K562 (cell line): ENCODE results near the gene ARAP1. TPM values are rescaled to one million over a fixed set of nuclear protein-coding genes. Genes with fewer than 3 reads are reported as not detected.

ENCODE experiments used
- ATAC-seq: fragments of 200-7000 bp; cut with Tn5 transposase; 3 replicates; pipeline ENCODE4 v1.9.1; 2020; ENCODE audit warnings: moderate library complexity
- BruUV-seq: library from RNA; stranded (reverse); fragments of 400-500 nt; replicated peaks from 2 replicates; lab custom pipeline; 2021; lab: Mats Ljungman, UMichigan
- CTCF ChIA-PET: fragments of 300-600 bp; formaldehyde crosslinking; extraction: SDS; loops from one replicate; lab custom pipeline; 2021; ENCODE audit warnings: low intra/inter-chr PET ratio; lab: Yijun Ruan, JAX
- POLR2A ChIA-PET: fragments of 300-600, 350-650 bp; sonication (Branson Sonifier 250); formaldehyde crosslinking; extraction: SDS; loops from one replicate; lab custom pipeline; 2021; ENCODE audit warnings: antibody characterized with exemption, inconsistent platforms; lab: Yijun Ruan, JAX
- DNase-seq, 4 experiments: peaks; one replicate each; pipeline versions ENCODE4 v3.0.0 to v3.0.0-alpha.2; 2011 to 2018; ENCODE audit warnings: low spot score in 3 of 4, mixed read lengths in 3 of 4; ENCODE audit errors: extremely low read depth in 1 of 4
- FAIRE-seq: peaks from 2 replicates; lab custom pipeline; 2011; peaks lifted over from hg19 to GRCh38; lab: Jason Lieb, UNC
- H2AFZ ChIP-seq: 2 replicates; pipeline ENCODE4 v1.6.0; 2011; ENCODE audit warnings: low read depth, low read length, control low read depth, inconsistent platforms
- H3K27ac ChIP-seq: fragments of 200-600 bp; 3 replicates; pipeline ENCODE4 v1.8.0; 2011; ENCODE audit warnings: low read depth, mild to moderate bottlenecking, control low read depth, inconsistent platforms, low read length, moderate library complexity, mixed read lengths; ENCODE audit errors: extremely low read depth
- H3K27me3 ChIP-seq, 2 experiments: fragments of 300-600 bp in 1 of 2; 2 replicates in 1 of 2; 3 replicates in 1 of 2; pipeline versions ENCODE4 v1.6.0 to v1.8.0; 2011; ENCODE audit warnings: inconsistent platforms in 2 of 2, low read length in 2 of 2, mild to moderate bottlenecking in 1 of 2, mixed read lengths in 1 of 2, moderate library complexity in 1 of 2; ENCODE audit not compliant: control insufficient read depth in 2 of 2, insufficient read depth in 2 of 2
- H3K36me3 ChIP-seq: fragments of 300-600 bp; 3 replicates; pipeline ENCODE4 v1.8.0; 2011; ENCODE audit warnings: mild to moderate bottlenecking, low read length, inconsistent platforms; ENCODE audit not compliant: control insufficient read depth, insufficient read depth
- H3K4me1 ChIP-seq, 2 experiments: fragments of 200-600 bp in 1 of 2; replicated peaks in 1 of 2; 2 replicates in 1 of 2; 3 replicates in 1 of 2; pipeline versions ENCODE4 v1.5.1 to v1.8.0; 2011; ENCODE audit warnings: inconsistent platforms in 2 of 2, low read length in 2 of 2, mild to moderate bottlenecking in 1 of 2, mixed read lengths in 1 of 2, moderate library complexity in 1 of 2; ENCODE audit not compliant: control insufficient read depth in 2 of 2, insufficient read depth in 2 of 2
- H3K4me2 ChIP-seq: 2 replicates; pipeline ENCODE4 v1.6.1; 2011; ENCODE audit warnings: low read length, control low read depth, inconsistent platforms, mixed read lengths; ENCODE audit not compliant: insufficient read depth
- H3K4me3 ChIP-seq: fragments of 200-600 bp; sonication (generic), shearing (Covaris generic); 2 replicates; pipeline ENCODE4 v1.5.1; 2016; ENCODE audit warnings: control low read depth, inconsistent platforms
- H3K79me2 ChIP-seq: fragments of 200-600 bp; 3 replicates; pipeline ENCODE4 v1.8.0; 2011; ENCODE audit warnings: low read length, inconsistent platforms; ENCODE audit not compliant: control insufficient read depth, insufficient read depth
- H3K9ac ChIP-seq, 2 experiments: 2 replicates each; pipeline versions ENCODE4 v1.6.0 to v1.6.1; 2011; ENCODE audit warnings: low read depth in 2 of 2, low read length in 2 of 2, control low read depth in 1 of 2, inconsistent platforms in 1 of 2, mild to moderate bottlenecking in 1 of 2, mixed read lengths in 1 of 2; ENCODE audit not compliant: insufficient read depth in 1 of 2
- H3K9me1 ChIP-seq: one replicate; pipeline ENCODE4 v1.6.0; 2011; ENCODE audit warnings: inconsistent platforms, mild to moderate bottlenecking, low read length, moderate library complexity; ENCODE audit not compliant: control insufficient read depth, insufficient read depth
- H3K9me3 ChIP-seq: replicated peaks from 2 replicates; pipeline ENCODE4 v1.5.1; 2011; ENCODE audit warnings: low read depth, low read length, inconsistent platforms; ENCODE audit not compliant: control insufficient read depth, insufficient read depth
- H4K20me1 ChIP-seq: replicated peaks from 2 replicates; pipeline ENCODE4 v1.6.1; 2011; ENCODE audit warnings: low read length, inconsistent platforms, mixed read lengths; ENCODE audit not compliant: control insufficient read depth, insufficient read depth
- WGBS: fragments of 100-300 bp; shearing (Covaris generic); methylation state at CpG from one replicate; pipeline ENCODE4 v1.1.6; 2016; ENCODE audit warnings: low coverage, mixed read lengths; ENCODE audit not compliant: insufficient coverage; ENCODE audit errors: missing lambda C conversion rate; 5-methylcytosine and 5-hydroxymethylcytosine counted together
- in situ Hi-C: fragments of 300-500 bp; cut with MboI; formaldehyde crosslinking; loops from 4 replicates; pipeline ENCODE4 v1.15.0; 2018; ENCODE audit warnings: inconsistent platforms, mixed read lengths
- intact Hi-C: fragments of 100-400 bp; cut with micrococcal nuclease; formaldehyde crosslinking; loops from 2 replicates; pipeline ENCODE4 v1.14.2; 2022
- polyA plus RNA-seq, 8 experiments: library from polyadenylated mRNA; depleted of rRNA in 4 of 8; stranded (reverse) in 5 of 8; unstranded in 3 of 8; fragments of >200 nt; fragmentation: Nextera tagmentation in 2 of 8; fragmentation: Illumina TruSeq in 1 of 8; extraction: Ambion mirVana in 2 of 8; extraction: Trizol in 1 of 8; gene quantifications; 2 replicates each; pipeline versions ENCODE4 v1.2.1 to v1.2.3, GENCODE V29; 2011 to 2014; ENCODE audit warnings: inconsistent platforms in 1 of 8, missing spikeins in 1 of 8
- total RNA-seq, 7 experiments: library from RNA; depleted of rRNA in 6 of 7; stranded (reverse); fragments of >200 nt in 6 of 7; fragmentation: Illumina TruSeq in 2 of 7; extraction: Trizol in 2 of 7; gene quantifications; 2 replicates each; pipeline versions ENCODE4 v1.2.1 to v1.2.3, GENCODE V29; 2011 to 2021; ENCODE audit warnings: low replicate concordance in 1 of 7
- TF ChIP-seq, protein P1 (sequence below), 3 experiments: fragments of 200-800 bp in 1 of 3; sonication (Bioruptor generic) in 1 of 3; sonication (generic) in 1 of 3; formaldehyde crosslinking in 1 of 3; IDR thresholded peaks; 2 replicates each; pipeline versions ENCODE4 v1.6.1 to v1.8.0; 2016 to 2022; ENCODE audit warnings: mild to moderate bottlenecking in 2 of 3, missing compliant biosample characterization in 2 of 3, missing genetic modification characterization in 2 of 3, missing genetic modification reagents in 1 of 3
- TF ChIP-seq, protein P2 (sequence below): IDR thresholded peaks from 2 replicates; pipeline ENCODE4 v1.6.1; 2011; ENCODE audit warnings: borderline replicate concordance, low read depth, mild to moderate bottlenecking, moderate library complexity, low read length; ENCODE audit not compliant: insufficient read depth, poor library complexity, severe bottlenecking

Gene ARAP1
- total and polyA plus RNA-seq, 9 of the 15 experiments (the other 6 are each of a cell fraction or from before 2014, with no cell fraction given) = 0.23 to 67.0 (median 24.6) TPM

GRCh38 chr11:72685560-72686480 lies 66.4 kb downstream of the ARAP1 start:
- in situ Hi-C loops = no loop called here
- Histone ChIP-seq H3K27me3 (no peaks in the 10 kb centered on the region), H3K27ac (no peak overlapping the region), H3K9ac (0 out of 4 replicates have a peak overlapping the region, but pooled peaks of 1 of the 2 experiments have one; percentile 46), H3K4me3 (no peak overlapping the region), H3K4me2 (no peak overlapping the region), H4K20me1 (peaks cover 30% of the 10 kb centered on the region), H3K79me2 (no peaks in the 10 kb centered on the region), H3K4me1 (peaks cover 3 to 35% of the 10 kb centered on the region in 2 experiments; a peak in 4 of 5 replicates), H3K36me3 (peaks cover 58% of the 10 kb centered on the region; the same call in 2 of the 3 replicates), H2AFZ (no peak overlapping the region), H3K9me1 (peaks cover 5% of the 10 kb centered on the region), H3K9me3 (no peaks in the 10 kb centered on the region)
- BruUV-seq = no TSS peak
- intact Hi-C loops = no loop called here
- FAIRE-seq (no peak), ATAC-seq (no peak), DNase-seq (no peak)
- TF ChIP-seq, protein P1, sequence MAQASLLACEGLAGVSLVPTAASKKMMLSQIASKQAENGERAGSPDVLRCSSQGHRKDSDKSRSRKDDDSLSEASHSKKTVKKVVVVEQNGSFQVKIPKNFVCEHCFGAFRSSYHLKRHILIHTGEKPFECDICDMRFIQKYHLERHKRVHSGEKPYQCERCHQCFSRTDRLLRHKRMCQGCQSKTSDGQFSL (CRISPR knock-in tag; IDR thresholded peaks at IDR 0.05) = 0 out of 2 replicates have a peak, but pooled peaks have one; percentile 22
- TF ChIP-seq, protein P1 (tag; IDR thresholded peaks at IDR 0.05) = no peak
- TF ChIP-seq, protein P2, sequence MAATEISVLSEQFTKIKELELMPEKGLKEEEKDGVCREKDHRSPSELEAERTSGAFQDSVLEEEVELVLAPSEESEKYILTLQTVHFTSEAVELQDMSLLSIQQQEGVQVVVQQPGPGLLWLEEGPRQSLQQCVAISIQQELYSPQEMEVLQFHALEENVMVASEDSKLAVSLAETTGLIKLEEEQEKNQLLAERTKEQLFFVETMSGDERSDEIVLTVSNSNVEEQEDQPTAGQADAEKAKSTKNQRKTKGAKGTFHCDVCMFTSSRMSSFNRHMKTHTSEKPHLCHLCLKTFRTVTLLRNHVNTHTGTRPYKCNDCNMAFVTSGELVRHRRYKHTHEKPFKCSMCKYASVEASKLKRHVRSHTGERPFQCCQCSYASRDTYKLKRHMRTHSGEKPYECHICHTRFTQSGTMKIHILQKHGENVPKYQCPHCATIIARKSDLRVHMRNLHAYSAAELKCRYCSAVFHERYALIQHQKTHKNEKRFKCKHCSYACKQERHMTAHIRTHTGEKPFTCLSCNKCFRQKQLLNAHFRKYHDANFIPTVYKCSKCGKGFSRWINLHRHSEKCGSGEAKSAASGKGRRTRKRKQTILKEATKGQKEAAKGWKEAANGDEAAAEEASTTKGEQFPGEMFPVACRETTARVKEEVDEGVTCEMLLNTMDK = no peak
- CTCF ChIA-PET = no interaction called here
- 79% methylated on average over 23 of the region's 24 CpGs for WGBS
- POLR2A ChIA-PET = interaction anchor here (0.5 to 1.2 kb wide), 4 partner anchors 9 to 1987 kb away, joined by 3 to 4 read pairs (median 4); no protein-coding TSS in a partner anchor
